Measurements from ENCODE around the gene AVPR1B.
"Not testable (repeated sequence)": the region's sequence is repeated elsewhere in the genome, so short reads cannot be mapped to it uniquely, and the experiment has no call there.

Gene AVPR1B

GRCh38 chr1:206082831-206083695 lies 34.1 kb downstream of the AVPR1B start:
- no peak for DNase-seq (ENCODE audit: low read depth, low spot score)

GRCh38 chr1:206081856-206082255 lies 35.3 kb downstream of the AVPR1B start:
- DNase-seq (ENCODE audit: low read depth, low spot score): no peak

- no peak for DNase-seq (ENCODE audit: low read depth, low spot score)
Measured at GRCh38 chr1:206080026-206080820, 37.0 kb downstream of the AVPR1B start.

- no peak for DNase-seq (ENCODE audit: low read depth, low spot score)
Measured at GRCh38 chr1:206079135-206079534, 38.1 kb downstream of the AVPR1B start.

- DNase-seq (ENCODE audit: low read depth, low spot score): no peak
Measured at GRCh38 chr1:206075786-206076755, 41.1 kb downstream of the AVPR1B start.

GRCh38 chr1:206074839-206075238 lies 42.3 kb downstream of the AVPR1B start:
- no peak for DNase-seq (ENCODE audit: low read depth, low spot score)

- no peak for DNase-seq (ENCODE audit: low read depth, low spot score)
Measured at GRCh38 chr1:206070627-206071304, 46.4 kb downstream of the AVPR1B start.

- DNase-seq (ENCODE audit: low read depth, low spot score): no peak
Measured at GRCh38 chr1:206068314-206068713, 48.9 kb downstream of the AVPR1B start.

GRCh38 chr1:206067486-206068227 lies 49.5 kb downstream of the AVPR1B start:
- DNase-seq (ENCODE audit: low read depth, low spot score): no peak

GRCh38 chr1:206066479-206067171 lies 50.6 kb downstream of the AVPR1B start:
- no peak for DNase-seq (ENCODE audit: low read depth, low spot score)

GRCh38 chr1:206065547-206066145 lies 51.5 kb downstream of the AVPR1B start:
- DNase-seq (ENCODE audit: low read depth, low spot score): no peak

GRCh38 chr1:206064501-206064900 lies 52.7 kb downstream of the AVPR1B start:
- not testable (repeated sequence) for DNase-seq (ENCODE audit: low read depth, low spot score)

GRCh38 chr1:206064001-206064400 lies 53.2 kb downstream of the AVPR1B start:
- not testable (repeated sequence) for DNase-seq (ENCODE audit: low read depth, low spot score)

- DNase-seq (ENCODE audit: low read depth, low spot score): no peak
Measured at GRCh38 chr1:206062464-206062863, 54.7 kb downstream of the AVPR1B start.

GRCh38 chr1:206060844-206061243 lies 56.3 kb downstream of the AVPR1B start:
- DNase-seq (ENCODE audit: low read depth, low spot score): no peak
